ENCODE data around the gene PGRMC1. TPM values are rescaled to one million over a fixed set of nuclear protein-coding genes. Genes with fewer than 3 reads are reported as not detected.
A peak's percentile ranks its signal among the peaks of the same experiment; 100 is the strongest.
"Not testable (repeated sequence)": the region's sequence is repeated elsewhere in the genome, so short reads cannot be mapped to it uniquely, and the experiment has no call there.

PGRMC1 gene
- total RNA-seq, 4 donors from 2014 or later = 114 to 152 (median 139) TPM

DNA sequence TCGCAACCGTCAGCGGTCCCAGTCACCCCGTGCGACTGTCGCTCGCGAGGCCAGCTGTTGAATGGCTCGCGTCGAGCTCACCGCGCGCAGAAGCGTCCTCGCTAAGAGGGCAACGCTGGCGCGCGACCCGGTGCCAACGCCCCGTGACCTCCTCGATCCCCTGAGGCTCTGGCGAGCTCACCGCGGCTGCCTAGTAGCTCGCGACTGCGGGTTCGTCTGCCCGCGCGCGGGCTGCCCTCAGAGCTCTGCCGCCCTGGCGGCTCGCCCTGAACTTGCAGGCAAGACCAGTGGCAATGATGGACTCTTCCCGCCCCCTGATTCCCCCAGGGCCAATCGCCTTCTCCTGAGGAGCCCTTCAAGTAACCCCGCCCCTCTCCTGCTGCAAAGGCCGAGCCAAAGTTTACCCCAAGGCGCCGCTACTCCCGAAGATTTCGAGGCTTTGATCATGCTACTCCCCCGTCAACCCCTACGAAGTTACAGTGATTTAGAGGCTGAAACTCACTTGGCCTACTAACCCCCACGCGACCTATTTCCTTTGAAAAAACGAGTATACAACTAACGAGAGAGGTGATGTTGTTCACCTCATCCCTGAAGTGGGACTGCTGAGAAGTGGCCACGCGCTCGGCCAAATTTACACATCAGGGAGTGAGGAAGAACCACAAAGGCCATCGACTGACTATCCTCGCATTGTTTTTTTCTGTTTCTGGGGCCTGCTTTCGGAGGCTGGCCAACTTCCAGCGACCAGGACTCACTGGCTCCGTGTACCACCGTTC, 37.5 kb downstream of the PGRMC1 start:
- Histone ChIP-seq H3K9me3 (no peaks in the 10 kb centered on the region), H3K27ac (no peak overlapping the region), H3K27me3 (peaks cover 12% of the 10 kb centered on the region), H3K36me3 (no peaks in the 10 kb centered on the region), H3K4me3 (peak overlapping the region in 1 of 2 donors; percentile 33), H3K4me1 (no peaks in the 10 kb centered on the region)
- WGBS, 2 donors (ENCODE audit: low coverage in 1 of 2) = 36% methylated on average over 21 of the region's 61 CpGs; no CpG with 5 or more reads in 1 of the 2 donors
- TF ChIP-seq POLR2AphosphoS5 (IDR thresholded peaks at IDR 0.05) (no peak), POLR2A (IDR thresholded peaks at IDR 0.05) (no peak), EP300 (IDR thresholded peaks at IDR 0.05) (no peak), CTCF (IDR thresholded peaks at IDR 0.05) (peak in 1 of 4 experiments; percentile 11)
- peak; percentile 36 for ATAC-seq

GRCh38 chrX:119282347-119282746, 46.3 kb downstream of the PGRMC1 start:
- H3K27me3 ChIP-seq, H3K4me1 ChIP-seq, H3K27ac ChIP-seq, H3K36me3 ChIP-seq, ATAC-seq, H3K4me3 ChIP-seq, H3K9me3 ChIP-seq: not testable (repeated sequence)
- 100% methylated on average over 1 of the region's 4 CpGs; no CpG with 5 or more reads in 1 of the 2 donors for WGBS, 2 donors (ENCODE audit: low coverage in 1 of 2)

GRCh38 chrX:119288890-119289393, 52.9 kb downstream of the PGRMC1 start:
- no peak for ATAC-seq
- no peaks in the 10 kb centered on the region for H3K27me3 ChIP-seq
- 58 to 86% methylated on average over 2 to 3 of the region's 4 CpGs for WGBS, 2 donors (ENCODE audit: low coverage in 1 of 2)

DNA sequence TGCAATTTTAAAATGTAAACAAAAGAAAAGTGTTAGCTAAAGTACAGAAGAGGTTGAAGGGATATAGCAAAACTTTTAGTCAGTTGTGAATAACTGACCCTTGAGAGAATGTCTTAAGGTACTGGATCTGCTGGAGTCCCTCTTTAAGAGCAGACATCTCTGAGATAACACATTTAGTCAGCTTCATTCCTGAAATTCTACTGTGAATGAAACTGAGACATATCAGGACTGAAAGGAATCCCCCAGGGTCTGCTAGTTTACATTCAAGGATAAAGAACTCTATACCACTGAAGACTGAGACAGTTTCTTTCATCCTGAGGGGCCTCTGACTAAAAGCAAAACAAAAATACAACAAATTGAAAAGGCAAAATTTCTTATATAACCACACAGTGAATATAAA, 54.4 kb downstream of the PGRMC1 start:
- H3K4me3 ChIP-seq = no peak overlapping the region
- H3K36me3 ChIP-seq = no peaks in the 10 kb centered on the region
- no peak overlapping the region for H3K27ac ChIP-seq
- ATAC-seq = no peak
- H3K27me3 ChIP-seq = no peaks in the 10 kb centered on the region
- no peaks in the 10 kb centered on the region for H3K9me3 ChIP-seq
- H3K4me1 ChIP-seq = no peaks in the 10 kb centered on the region
- TF ChIP-seq POLR2AphosphoS5 (IDR thresholded peaks at IDR 0.05) = no peak
- no peak for TF ChIP-seq CTCF (IDR thresholded peaks at IDR 0.05)
- no peak for TF ChIP-seq EP300 (IDR thresholded peaks at IDR 0.05)
- no peak for TF ChIP-seq POLR2A (IDR thresholded peaks at IDR 0.05)

More at GRCh38 chrX:119288890-119289393, 52.9 kb downstream of the PGRMC1 start:
- Histone ChIP-seq H3K4me1 (no peaks in the 10 kb centered on the region), H3K36me3 (no peaks in the 10 kb centered on the region), H3K9me3 (no peaks in the 10 kb centered on the region), H3K27ac (no peak overlapping the region), H3K4me3 (no peak overlapping the region)
- TF ChIP-seq POLR2A (IDR thresholded peaks at IDR 0.05) (no peak), EP300 (IDR thresholded peaks at IDR 0.05) (no peak), POLR2AphosphoS5 (IDR thresholded peaks at IDR 0.05) (no peak)

DNA sequence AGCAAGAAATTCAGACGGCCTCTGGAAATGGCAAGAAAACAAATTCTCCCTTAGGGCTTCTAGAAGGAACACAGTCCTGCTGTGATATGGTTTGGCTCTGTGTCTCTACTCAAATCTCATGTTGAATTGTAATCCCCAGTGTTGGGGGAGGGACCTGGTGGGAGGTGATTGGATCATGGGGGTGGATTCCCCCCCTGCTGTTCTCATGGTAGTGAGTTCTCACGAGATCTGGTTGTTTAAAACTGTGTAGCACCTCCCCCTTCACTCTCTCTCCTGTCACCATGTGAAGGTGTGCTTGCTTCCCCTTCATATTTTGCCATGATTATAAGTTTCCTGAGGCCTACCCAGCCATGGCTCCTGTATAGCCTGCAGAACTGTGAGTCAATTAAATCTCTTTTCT, 55.2 kb downstream of the PGRMC1 start:
- not testable (repeated sequence) for H3K4me3 ChIP-seq, H3K9me3 ChIP-seq, H3K36me3 ChIP-seq, H3K27me3 ChIP-seq, ATAC-seq, H3K27ac ChIP-seq, H3K4me1 ChIP-seq
- 40 to 83% methylated on average over 1 to 2 of the region's 2 CpGs for WGBS, 2 donors (ENCODE audit: low coverage in 1 of 2)

GRCh38 chrX:119292445-119292844, 56.4 kb downstream of the PGRMC1 start:
- no peak overlapping the region for H3K4me3 ChIP-seq
- no peaks in the 10 kb centered on the region for H3K36me3 ChIP-seq
- no peaks in the 10 kb centered on the region for H3K4me1 ChIP-seq
- H3K27me3 ChIP-seq = no peaks in the 10 kb centered on the region
- no peaks in the 10 kb centered on the region for H3K9me3 ChIP-seq
- TF ChIP-seq POLR2AphosphoS5 (IDR thresholded peaks at IDR 0.05) = no peak
- no peak for TF ChIP-seq CTCF (IDR thresholded peaks at IDR 0.05)
- no peak for TF ChIP-seq EP300 (IDR thresholded peaks at IDR 0.05)
- no peak for TF ChIP-seq POLR2A (IDR thresholded peaks at IDR 0.05)
- ATAC-seq = no peak
- H3K27ac ChIP-seq = no peak overlapping the region

Other genes starting within 250 kb of the PGRMC1 start
- not detected for gene CT47C1, start 163.3 kb upstream of the PGRMC1 start, total RNA-seq
- gene KIAA1210, start 108.5 kb upstream of the PGRMC1 start, total RNA-seq = under 1 TPM in 1 of 4 donors, not detected in 3; 0.12 TPM
- 10 to 100 TPM in 3 of 4 donors, 1 to 10 TPM in 1; 7.9 to 18.0 (median 14.3) TPM for gene SLC25A43, start 163.1 kb downstream of the PGRMC1 start, total RNA-seq
- 100 to 1,000 TPM; 165 to 302 (median 209) TPM for gene SLC25A5, start 232.2 kb downstream of the PGRMC1 start, total RNA-seq